MM.1S (cell line): ENCODE measurements around the gene XCR1.

ENCODE experiments used
- EZH2 ChIP-seq: fragments of 300-600 bp; sonication (generic); optimal IDR thresholded peaks from 2 replicates; pipeline ENCODE3; 2017; ENCODE audit warnings: low read depth, mild to moderate bottlenecking, antibody characterized with exemption, low read length, mixed read lengths
- EZH2phosphoT487 ChIP-seq: fragments of 300-600 bp; sonication (generic); IDR thresholded peaks from 2 replicates; pipeline ENCODE4 v1.6.1; 2018; ENCODE audit warnings: antibody characterized with exemption, low read length

GRCh38 chr3:45978006-45978761 lies 49.1 kb downstream of the XCR1 start:
- TF ChIP-seq EZH2 (no peak), EZH2phosphoT487 (no peak)
